Activated T-cell treated with anti-CD3 and anti-CD28 coated beads, Interleukin-2, amount 50 U/mL, for 24 hours (primary cell): Measurements from ENCODE around the gene EME2.
A peak's percentile ranks its signal among the peaks of the same experiment; 100 is the strongest.

ENCODE experiments used
- DNase-seq: peaks from one replicate; pipeline ENCODE4 v3.0.0-alpha.2; 2020
- H3K27ac Mint-ChIP-seq: 2 replicates; pipeline ENCODE4 v1.8.0; 2020; ENCODE audit warnings: mild to moderate bottlenecking, mixed read lengths
- H3K27me3 Mint-ChIP-seq: 2 replicates; pipeline ENCODE4 v1.8.0; 2020; ENCODE audit warnings: mixed read lengths
- H3K36me3 Mint-ChIP-seq: 2 replicates; pipeline ENCODE4 v1.8.0; 2020; ENCODE audit warnings: low read depth, mixed read lengths
- H3K4me1 Mint-ChIP-seq: 2 replicates; pipeline ENCODE4 v1.8.0; 2020; ENCODE audit warnings: low read depth, mixed read lengths
- H3K4me3 Mint-ChIP-seq: 2 replicates; pipeline ENCODE4 v1.8.0; 2020; ENCODE audit warnings: mild to moderate bottlenecking, moderate library complexity, mixed read lengths
- H3K9me3 Mint-ChIP-seq: 2 replicates; pipeline ENCODE4 v1.8.0; 2020; ENCODE audit warnings: mixed read lengths

Gene EME2

GRCh38 chr16:1776672-1776955, 4.0 kb downstream of the EME2 start:
- H3K27me3 Mint-ChIP-seq = no peaks in the 10 kb centered on the region
- peaks cover 53% of the 10 kb centered on the region for H3K36me3 Mint-ChIP-seq
- no peak for DNase-seq
- H3K27ac Mint-ChIP-seq = peak overlapping the region; percentile 71
- peaks cover 18% of the 10 kb centered on the region for H3K4me1 Mint-ChIP-seq
- no peaks in the 10 kb centered on the region for H3K9me3 Mint-ChIP-seq
- no peak overlapping the region for H3K4me3 Mint-ChIP-seq

- Mint-ChIP-seq H3K9me3 (no peaks in the 10 kb centered on the region), H3K27me3 (no peaks in the 10 kb centered on the region), H3K27ac (peak overlapping the region; percentile 71), H3K4me3 (no peak overlapping the region), H3K36me3 (peaks cover 52% of the 10 kb centered on the region), H3K4me1 (peaks cover 21% of the 10 kb centered on the region)
- DNase-seq = no peak
Measured at GRCh38 chr16:1776991-1777374, 4.4 kb downstream of the EME2 start.

- DNase-seq = no peak
- H3K27me3 Mint-ChIP-seq = no peaks in the 10 kb centered on the region
- no peak overlapping the region for H3K4me3 Mint-ChIP-seq
- H3K27ac Mint-ChIP-seq = peak overlapping the region; percentile 11
- peaks cover 21% of the 10 kb centered on the region for H3K4me1 Mint-ChIP-seq
- no peaks in the 10 kb centered on the region for H3K9me3 Mint-ChIP-seq
- peaks cover 46% of the 10 kb centered on the region for H3K36me3 Mint-ChIP-seq
Measured at GRCh38 chr16:1777375-1778199, 5.0 kb downstream of the EME2 start.

- no peaks in the 10 kb centered on the region for H3K9me3 Mint-ChIP-seq
- H3K4me1 Mint-ChIP-seq = peaks cover 25% of the 10 kb centered on the region
- H3K4me3 Mint-ChIP-seq = no peak overlapping the region
- H3K27ac Mint-ChIP-seq = peak overlapping the region; percentile 85
- H3K27me3 Mint-ChIP-seq = no peaks in the 10 kb centered on the region
- peaks cover 49% of the 10 kb centered on the region for H3K36me3 Mint-ChIP-seq
- DNase-seq = no peak
Measured at GRCh38 chr16:1778200-1779179, 5.9 kb downstream of the EME2 start.

- no peak for DNase-seq
- H3K27ac Mint-ChIP-seq = peak overlapping the region; percentile 85
- peaks cover 27% of the 10 kb centered on the region for H3K4me1 Mint-ChIP-seq
- peaks cover 50% of the 10 kb centered on the region for H3K36me3 Mint-ChIP-seq
- no peak overlapping the region for H3K4me3 Mint-ChIP-seq
- H3K9me3 Mint-ChIP-seq = no peaks in the 10 kb centered on the region
- no peaks in the 10 kb centered on the region for H3K27me3 Mint-ChIP-seq
Measured at GRCh38 chr16:1779234-1779701, 6.7 kb downstream of the EME2 start.

GRCh38 chr16:1779741-1780676, 7.4 kb downstream of the EME2 start:
- peaks cover 22% of the 10 kb centered on the region for H3K4me1 Mint-ChIP-seq
- no peak overlapping the region for H3K27ac Mint-ChIP-seq

GRCh38 chr16:1780677-1781072, 8.1 kb downstream of the EME2 start:
- no peak for DNase-seq
- no peaks in the 10 kb centered on the region for H3K9me3 Mint-ChIP-seq
- H3K4me3 Mint-ChIP-seq = peak overlapping the region; percentile 84
- no peaks in the 10 kb centered on the region for H3K27me3 Mint-ChIP-seq
- peaks cover 28% of the 10 kb centered on the region for H3K4me1 Mint-ChIP-seq
- H3K27ac Mint-ChIP-seq = peak overlapping the region; percentile 92
- peaks cover 50% of the 10 kb centered on the region for H3K36me3 Mint-ChIP-seq

More at GRCh38 chr16:1779741-1780676, 7.4 kb downstream of the EME2 start:
- Mint-ChIP-seq H3K36me3 (peaks cover 50% of the 10 kb centered on the region), H3K27me3 (no peaks in the 10 kb centered on the region), H3K9me3 (no peaks in the 10 kb centered on the region), H3K4me3 (peak overlapping the region; percentile 18)
- no peak for DNase-seq

- Mint-ChIP-seq H3K36me3 (peaks cover 54% of the 10 kb centered on the region), H3K27ac (peak overlapping the region; percentile 92), H3K9me3 (no peaks in the 10 kb centered on the region), H3K4me3 (peak overlapping the region; percentile 84), H3K4me1 (peaks cover 29% of the 10 kb centered on the region), H3K27me3 (no peaks in the 10 kb centered on the region)
- no peak for DNase-seq
Measured at GRCh38 chr16:1781254-1781653, 8.6 kb downstream of the EME2 start.

- Mint-ChIP-seq H3K9me3 (no peaks in the 10 kb centered on the region), H3K4me1 (peaks cover 29% of the 10 kb centered on the region), H3K36me3 (peaks cover 53% of the 10 kb centered on the region), H3K27ac (peak overlapping the region; percentile 92), H3K4me3 (peak overlapping the region; percentile 95), H3K27me3 (no peaks in the 10 kb centered on the region)
- DNase-seq = no peak
Measured at GRCh38 chr16:1781758-1782407, 9.3 kb downstream of the EME2 start.

- H3K4me1 Mint-ChIP-seq = peaks cover 29% of the 10 kb centered on the region
- H3K4me3 Mint-ChIP-seq = peak within 1 kb of the TSS; percentile 95
- DNase-seq = peak; percentile 96
- H3K9me3 Mint-ChIP-seq = no peaks in the 10 kb centered on the region
- H3K27me3 Mint-ChIP-seq = no peaks in the 10 kb centered on the region
- peak within 1 kb of the TSS; percentile 93 for H3K27ac Mint-ChIP-seq
- peaks cover 55% of the 10 kb centered on the region for H3K36me3 Mint-ChIP-seq
Measured at GRCh38 chr16:1782408-1783264, 10.0 kb downstream of the EME2 start, which contains the start of the genes NUBP2 and SPSB3. Gene NUBP2 (plus strand): TSS chr16:1782960. CDS start chr16:1783021, 61 bp downstream. Gene SPSB3 (minus strand): TSS chr16:1782571. CDS start chr16:1781483, 1,088 bp downstream.

- H3K4me3 Mint-ChIP-seq = peak overlapping the region; percentile 63
- peaks cover 62% of the 10 kb centered on the region for H3K36me3 Mint-ChIP-seq
- no peaks in the 10 kb centered on the region for H3K9me3 Mint-ChIP-seq
- peaks cover 30% of the 10 kb centered on the region for H3K4me1 Mint-ChIP-seq
- no peak for DNase-seq
- peak overlapping the region; percentile 75 for H3K27ac Mint-ChIP-seq
- H3K27me3 Mint-ChIP-seq = no peaks in the 10 kb centered on the region
Measured at GRCh38 chr16:1784977-1785845, 12.6 kb downstream of the EME2 start.

- H3K4me3 Mint-ChIP-seq = no peak overlapping the region
- no peak for DNase-seq
- no peak overlapping the region for H3K27ac Mint-ChIP-seq
- H3K4me1 Mint-ChIP-seq = peaks cover 30% of the 10 kb centered on the region
- no peaks in the 10 kb centered on the region for H3K9me3 Mint-ChIP-seq
- H3K27me3 Mint-ChIP-seq = no peaks in the 10 kb centered on the region
- H3K36me3 Mint-ChIP-seq = peaks cover 65% of the 10 kb centered on the region
Measured at GRCh38 chr16:1785846-1786170, 13.2 kb downstream of the EME2 start.
